LNCaP clone FGC (cell line): Measurements from ENCODE around the gene ZNF816.

ENCODE experiments used
- DNase-seq: peaks from one replicate; pipeline ENCODE4 v3.0.0-alpha.2; 2011; ENCODE audit warnings: low read depth
- H3K4me3 ChIP-seq: 2 replicates; pipeline ENCODE4 v1.5.1; 2011; ENCODE audit warnings: mild to moderate bottlenecking, low read depth, low read length, control low read depth
- CTCF ChIP-seq: IDR thresholded peaks from 2 replicates; pipeline ENCODE4 v1.5.1; 2012; ENCODE audit warnings: mild to moderate bottlenecking; ENCODE audit not compliant: control insufficient read depth, insufficient read depth; ENCODE audit errors: extremely low read depth

The ZNF816 gene

GRCh38 chr19:53002479-53002878 lies 39.8 kb upstream of the ZNF816 start:
- H3K4me3 ChIP-seq, result no peak overlapping the region
- DNase-seq, result no peak
- TF ChIP-seq CTCF, result no peak

GRCh38 chr19:52997975-52998374 lies 35.3 kb upstream of the ZNF816 start:
- no peak for TF ChIP-seq CTCF
- DNase-seq, result no peak
- H3K4me3 ChIP-seq, result no peak overlapping the region

- TF ChIP-seq CTCF, result no peak
- no peak for DNase-seq
- H3K4me3 ChIP-seq, result no peak overlapping the region
Observed at GRCh38 chr19:52995711-52996110, 33.0 kb upstream of the ZNF816 start.

GRCh38 chr19:52993342-52994178 lies 30.9 kb upstream of the ZNF816 start:
- TF ChIP-seq CTCF, result peak; percentile 63
- DNase-seq, result peak; percentile 50
- peak overlapping the region; percentile 56 for H3K4me3 ChIP-seq

- H3K4me3 ChIP-seq, result peak overlapping the region; percentile 56
- no peak for TF ChIP-seq CTCF
- DNase-seq, result no peak
Observed at GRCh38 chr19:52992109-52993004, 29.7 kb upstream of the ZNF816 start.

GRCh38 chr19:52991484-52991883 lies 28.8 kb upstream of the ZNF816 start:
- DNase-seq, result no peak
- no peak overlapping the region for H3K4me3 ChIP-seq
- no peak for TF ChIP-seq CTCF
